ENCODE measurements around the gene SYTL1. TPM values are rescaled to one million over a fixed set of nuclear protein-coding genes. Genes with fewer than 3 reads are reported as not detected.

The SYTL1 gene, protein sequence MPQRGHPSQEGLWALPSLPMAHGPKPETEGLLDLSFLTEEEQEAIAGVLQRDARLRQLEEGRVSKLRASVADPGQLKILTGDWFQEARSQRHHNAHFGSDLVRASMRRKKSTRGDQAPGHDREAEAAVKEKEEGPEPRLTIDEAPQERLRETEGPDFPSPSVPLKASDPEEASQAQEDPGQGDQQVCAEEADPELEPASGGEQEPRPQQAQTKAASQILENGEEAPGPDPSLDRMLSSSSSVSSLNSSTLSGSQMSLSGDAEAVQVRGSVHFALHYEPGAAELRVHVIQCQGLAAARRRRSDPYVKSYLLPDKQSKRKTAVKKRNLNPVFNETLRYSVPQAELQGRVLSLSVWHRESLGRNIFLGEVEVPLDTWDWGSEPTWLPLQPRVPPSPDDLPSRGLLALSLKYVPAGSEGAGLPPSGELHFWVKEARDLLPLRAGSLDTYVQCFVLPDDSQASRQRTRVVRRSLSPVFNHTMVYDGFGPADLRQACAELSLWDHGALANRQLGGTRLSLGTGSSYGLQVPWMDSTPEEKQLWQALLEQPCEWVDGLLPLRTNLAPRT
- polyA plus RNA-seq (ENCODE audit: insufficient read length in 3 of 3) = 1 to 10 TPM; 6.6 to 8.3 (median 6.7) TPM

GRCh38 chr1:27341525-27342252, at the start of gene SYTL1:
Gene SYTL1, plus strand, starts transcription at chr1:27342022. Its CDS starts 3,313 bp downstream, at chr1:27345335.
- no peak for DNase-seq (ENCODE audit: low read depth in 3 of 3, low spot score in 2 of 3)

DNA sequence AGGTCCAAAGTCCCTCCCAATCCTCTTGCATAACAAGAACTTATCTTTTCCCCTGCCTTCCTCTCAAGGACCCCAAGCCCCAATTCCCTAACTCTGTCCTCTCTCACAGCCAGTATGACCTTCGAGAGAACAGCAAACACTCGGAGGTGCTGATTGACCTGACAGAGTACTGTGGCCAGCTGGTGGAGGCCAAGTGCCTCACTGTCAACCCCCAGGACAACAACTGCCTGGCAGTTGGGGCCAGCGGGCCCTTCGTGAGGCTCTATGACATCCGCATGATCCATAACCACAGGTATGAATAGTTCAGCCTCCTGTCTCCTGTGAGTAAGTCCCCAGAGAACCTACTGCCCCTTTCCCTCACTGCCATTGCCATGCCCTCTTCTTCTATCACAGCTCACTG, 49.7 kb upstream of the SYTL1 start:
- DNase-seq (ENCODE audit: low read depth in 3 of 3, low spot score in 2 of 3) = no peak

GRCh38 chr1:27293915-27294314, 47.9 kb upstream of the SYTL1 start:
- no peak for DNase-seq (ENCODE audit: low read depth in 3 of 3, low spot score in 2 of 3)

GRCh38 chr1:27296773-27297291, 45.0 kb upstream of the SYTL1 start:
- DNase-seq (ENCODE audit: low read depth in 3 of 3, low spot score in 2 of 3) = no peak

GRCh38 chr1:27297903-27298302, 43.9 kb upstream of the SYTL1 start:
- no peak for DNase-seq (ENCODE audit: low read depth in 3 of 3, low spot score in 2 of 3)

- DNase-seq (ENCODE audit: low read depth in 3 of 3, low spot score in 2 of 3) = no peak
Measured at GRCh38 chr1:27298632-27299384, 43.0 kb upstream of the SYTL1 start.

- no peak for DNase-seq (ENCODE audit: low read depth in 3 of 3, low spot score in 2 of 3)
Measured at GRCh38 chr1:27299385-27300271, 42.2 kb upstream of the SYTL1 start.

DNA sequence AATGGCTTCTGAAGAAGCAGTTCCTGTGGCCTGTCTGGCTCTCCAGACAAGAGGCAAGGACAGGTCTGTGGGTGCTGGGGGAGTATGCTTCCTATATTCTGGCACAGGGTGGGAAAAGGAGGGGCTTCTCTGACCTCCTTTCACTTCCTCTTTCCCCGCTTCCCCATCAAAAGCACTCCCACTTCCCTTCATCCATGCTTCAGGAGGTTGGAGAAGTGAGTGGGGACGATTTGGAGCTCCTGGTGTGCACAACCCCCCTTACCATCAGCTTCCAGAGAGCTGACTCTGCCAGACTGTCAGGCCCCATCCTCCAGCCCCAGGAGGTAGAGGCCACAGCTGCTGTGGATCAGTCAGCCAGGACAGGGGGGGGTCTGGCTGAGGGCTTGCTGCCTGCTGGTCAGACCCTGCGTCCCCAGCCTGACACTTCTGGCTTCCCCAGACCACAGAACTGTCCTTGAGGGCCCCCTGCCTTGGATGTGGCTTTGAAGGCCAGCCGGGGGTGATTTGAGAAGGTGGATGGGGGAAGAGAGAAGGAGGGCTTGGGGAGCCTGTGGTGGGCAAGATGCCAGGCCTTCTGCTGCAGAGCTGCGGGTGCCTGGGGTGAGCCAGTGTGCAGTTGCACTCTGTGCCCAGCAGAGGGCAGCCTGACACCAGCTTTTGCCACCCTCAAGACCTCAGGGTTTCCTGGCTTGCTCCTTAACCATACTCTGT, 41.3 kb upstream of the SYTL1 start:
- DNase-seq (ENCODE audit: low read depth in 3 of 3, low spot score in 2 of 3) = peak; percentile 82 to 83 (median 82)

DNA sequence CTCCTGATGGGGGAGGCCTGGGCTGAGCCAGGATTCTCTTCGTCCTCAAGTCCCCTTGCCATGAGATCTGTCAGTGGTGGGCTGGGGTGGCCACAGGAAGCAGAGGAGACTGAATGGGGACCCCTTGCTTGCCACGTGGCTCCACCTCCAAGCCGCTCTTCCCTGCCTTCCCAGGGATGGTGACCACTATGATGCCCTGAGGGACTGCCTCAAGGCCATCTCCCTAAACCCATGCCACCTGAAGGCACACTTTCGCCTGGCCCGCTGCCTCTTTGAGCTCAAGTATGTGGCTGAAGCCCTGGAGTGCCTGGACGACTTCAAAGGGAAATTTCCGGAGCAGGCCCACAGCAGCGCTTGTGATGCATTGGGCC, 40.8 kb upstream of the SYTL1 start:
- no peak for DNase-seq (ENCODE audit: low read depth in 3 of 3, low spot score in 2 of 3)

GRCh38 chr1:27301582-27302199, 40.1 kb upstream of the SYTL1 start:
- no peak for DNase-seq (ENCODE audit: low read depth in 3 of 3, low spot score in 2 of 3)

- no peak for DNase-seq (ENCODE audit: low read depth in 3 of 3, low spot score in 2 of 3)
Measured at GRCh38 chr1:27302612-27303011, 39.2 kb upstream of the SYTL1 start.

- no peak for DNase-seq (ENCODE audit: low read depth in 3 of 3, low spot score in 2 of 3)
Measured at GRCh38 chr1:27303509-27303908, 38.3 kb upstream of the SYTL1 start.

- no peak for DNase-seq (ENCODE audit: low read depth in 3 of 3, low spot score in 2 of 3)
Measured at GRCh38 chr1:27306071-27306470, 35.8 kb upstream of the SYTL1 start.

- no peak for DNase-seq (ENCODE audit: low read depth in 3 of 3, low spot score in 2 of 3)
Measured at GRCh38 chr1:27306892-27307761, 34.7 kb upstream of the SYTL1 start.

GRCh38 chr1:27307874-27308598, 33.8 kb upstream of the SYTL1 start:
- no peak for DNase-seq (ENCODE audit: low read depth in 3 of 3, low spot score in 2 of 3)

- no peak for DNase-seq (ENCODE audit: low read depth in 3 of 3, low spot score in 2 of 3)
Measured at GRCh38 chr1:27314169-27314568, 27.7 kb upstream of the SYTL1 start.

- no peak for DNase-seq (ENCODE audit: low read depth in 3 of 3, low spot score in 2 of 3)
Measured at GRCh38 chr1:27314737-27315136, 27.1 kb upstream of the SYTL1 start.
